Left lobe of liver (tissue), 2 donors: Measurements from ENCODE around the gene PCGF5. TPM values are rescaled to one million over a fixed set of nuclear protein-coding genes. Genes with fewer than 3 reads are reported as not detected.
"Not testable (repeated sequence)": the region's sequence is repeated elsewhere in the genome, so short reads cannot be mapped to it uniquely, and the experiment has no call there.

ENCODE experiments used
- ATAC-seq: fragments of 200-7000 bp; cut with Tn5 transposase; one replicate; pipeline ENCODE4 v1.9.1; 2020; ENCODE audit warnings: mild to moderate bottlenecking, moderate library complexity
- DNase-seq: peaks from one replicate; pipeline ENCODE4 v3.0.0-alpha.2; 2020; ENCODE audit warnings: low spot score
- total RNA-seq: library from RNA; stranded (reverse); gene quantifications from one replicate; pipeline ENCODE4 v1.2.1, GENCODE V29; 2021
- donor health status: DM: no; HTN: no; CAD: no; lungs with moderate emphysema.
- donor health status: DM: no; HTN: yes; CAD: no.

PCGF5 gene
- total RNA-seq, 1 donor from 2014 or later: 25.0 TPM

DNA sequence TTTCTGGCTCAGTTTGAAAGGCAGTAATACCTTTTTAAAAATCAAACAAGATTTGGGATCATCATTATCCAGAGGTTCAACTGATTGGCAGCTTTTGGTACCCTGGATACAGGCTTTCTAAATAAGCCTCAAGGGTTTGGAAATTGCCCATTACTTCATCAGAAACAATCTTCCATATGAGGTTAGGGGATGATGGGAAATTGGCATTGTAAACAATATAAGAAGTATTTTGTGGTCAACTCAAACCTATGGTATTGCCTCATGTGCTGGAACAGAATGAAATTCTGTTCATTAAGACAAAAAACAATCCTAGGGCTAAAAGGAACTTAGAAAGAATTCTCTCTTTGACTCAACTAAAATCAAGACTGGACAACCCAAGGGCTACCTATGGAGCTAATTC, 97.1 kb downstream of the PCGF5 start:
- no peak for ATAC-seq
- no peak for DNase-seq

DNA sequence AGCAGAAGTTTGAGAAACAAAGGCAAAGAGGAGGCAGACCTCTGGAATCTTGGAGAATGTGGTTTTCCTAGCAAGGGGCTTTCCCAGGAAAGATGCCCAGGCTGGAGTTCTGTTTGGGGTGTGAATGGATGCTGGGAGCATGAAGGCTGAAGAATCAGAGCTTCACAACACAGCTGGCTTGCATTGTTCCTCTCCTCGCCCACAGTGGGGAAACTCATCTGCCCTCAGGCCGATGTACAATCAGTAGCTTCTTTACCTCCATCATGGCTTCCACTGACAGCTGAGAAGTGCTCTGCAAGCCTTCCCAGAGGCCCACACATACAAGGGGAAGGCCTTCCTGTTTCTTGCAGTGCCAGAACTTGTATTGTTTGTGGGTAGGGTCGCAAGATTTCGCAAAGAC, 98.9 kb downstream of the PCGF5 start:
- DNase-seq: no peak
- no peak for ATAC-seq

DNA sequence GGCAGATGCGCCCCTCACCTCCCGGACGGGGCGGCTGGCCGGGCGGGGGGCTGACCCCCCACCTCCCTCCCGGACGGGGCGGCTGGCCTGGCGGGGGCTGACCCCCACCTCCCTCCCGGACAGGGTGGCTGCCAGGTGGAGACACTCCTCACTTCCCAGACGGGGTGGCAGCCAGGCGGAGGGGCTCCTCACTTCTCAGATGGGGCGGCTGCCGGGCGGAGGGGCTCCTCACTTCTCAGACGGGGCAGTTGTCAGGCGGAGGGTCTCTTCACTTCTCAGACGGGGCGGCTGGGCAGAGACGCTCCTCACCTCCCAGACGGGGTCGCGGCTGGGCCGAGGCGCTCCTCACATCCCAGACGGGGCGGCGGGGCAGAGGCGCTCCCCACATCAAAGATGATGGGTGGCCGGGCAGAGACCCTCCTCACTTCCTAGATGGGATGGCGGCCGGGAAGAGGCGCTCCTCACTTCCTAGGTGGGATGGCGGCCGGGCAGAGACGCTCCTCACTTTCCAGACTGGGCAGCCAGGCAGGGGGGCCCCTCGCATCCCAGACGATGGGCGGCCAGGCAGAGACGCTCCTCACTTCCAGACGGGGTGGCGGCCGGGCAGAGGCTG, 102.9 kb downstream of the PCGF5 start:
- not testable (repeated sequence) for ATAC-seq, DNase-seq

DNA sequence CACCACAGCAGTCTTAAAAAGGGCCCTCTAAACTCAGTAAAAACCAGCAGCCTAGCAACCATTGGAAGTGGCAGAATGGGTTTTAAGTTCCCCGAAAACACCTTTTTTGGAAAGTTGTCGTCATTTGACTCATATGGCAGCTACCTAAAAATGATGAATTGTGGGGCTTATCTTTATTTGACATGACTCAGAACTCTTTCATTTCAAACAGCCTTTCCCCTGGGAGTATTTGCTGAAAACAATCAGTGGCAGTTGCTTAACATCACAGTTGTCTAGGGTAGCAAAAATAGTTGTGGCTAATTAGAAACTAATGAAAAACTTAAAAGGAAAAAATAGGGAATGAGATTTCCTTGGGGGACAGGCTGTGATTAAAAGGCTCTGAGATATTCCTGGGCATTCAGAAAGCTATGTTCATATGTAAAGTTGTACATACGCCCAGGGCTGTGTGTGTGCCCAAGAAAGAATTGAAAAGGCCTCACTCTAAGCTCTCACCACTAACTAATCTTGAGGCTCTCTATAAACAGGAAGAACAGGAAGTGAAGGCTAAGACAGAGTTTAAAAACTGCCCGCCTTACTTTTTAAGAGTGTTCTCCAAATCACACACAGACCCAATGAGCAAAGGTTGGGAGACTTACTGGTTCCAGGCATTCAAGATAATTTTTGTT, 108.0 kb downstream of the PCGF5 start:
- ATAC-seq (no peak), DNase-seq (no peak)

Other genes starting within 250 kb of the PCGF5 start
- 1.7 TPM for gene HECTD2, start 189.7 kb downstream of the PCGF5 start, total RNA-seq